HG03064 (cell line): Measurements from ENCODE around the gene CACTIN.

Source experiments
- ATAC-seq: cut with Tn5 transposase; IDR thresholded peaks from one replicate; pipeline ENCODE4 v1.9.1; 2021; ENCODE audit warnings: low read depth; ENCODE audit not compliant: unreplicated experiment

Gene CACTIN

GRCh38 chr19:3612901-3613741 lies 13.5 kb downstream of the CACTIN start:
- no peak for ATAC-seq

GRCh38 chr19:3612330-3612729 lies 14.3 kb downstream of the CACTIN start:
- ATAC-seq, result no peak

GRCh38 chr19:3611841-3612240 lies 14.7 kb downstream of the CACTIN start:
- no peak for ATAC-seq

- ATAC-seq, result no peak
Observed at GRCh38 chr19:3610745-3611717, 15.6 kb downstream of the CACTIN start.

- ATAC-seq, result no peak
Observed at GRCh38 chr19:3609779-3610719, 16.5 kb downstream of the CACTIN start.

GRCh38 chr19:3608750-3609322 lies 17.8 kb downstream of the CACTIN start:
- ATAC-seq, result no peak

- no peak for ATAC-seq
Observed at GRCh38 chr19:3608079-3608641, 18.4 kb downstream of the CACTIN start.

GRCh38 chr19:3607303-3608078 lies 19.1 kb downstream of the CACTIN start:
- ATAC-seq, result no peak

GRCh38 chr19:3606690-3607289 lies 19.8 kb downstream of the CACTIN start, which contains the start of gene TBXA2R:
TSS of gene TBXA2R (minus strand) at chr19:3606875. CDS start at chr19:3600634, 6,241 bp downstream.
- no peak for ATAC-seq

GRCh38 chr19:3606174-3606689 lies 20.4 kb downstream of the CACTIN start:
- ATAC-seq, result no peak

- no peak for ATAC-seq
Observed at GRCh38 chr19:3605770-3606169, 20.8 kb downstream of the CACTIN start.

GRCh38 chr19:3605361-3605760 lies 21.2 kb downstream of the CACTIN start:
- ATAC-seq, result no peak

- no peak for ATAC-seq
Observed at GRCh38 chr19:3604987-3605343, 21.6 kb downstream of the CACTIN start.

GRCh38 chr19:3604227-3604986 lies 22.2 kb downstream of the CACTIN start:
- no peak for ATAC-seq

- ATAC-seq, result no peak
Observed at GRCh38 chr19:3603121-3603811, 23.3 kb downstream of the CACTIN start.

GRCh38 chr19:3601021-3601420 lies 25.6 kb downstream of the CACTIN start:
- no peak for ATAC-seq

- ATAC-seq, result no peak
Observed at GRCh38 chr19:3599776-3600187, 26.8 kb downstream of the CACTIN start.
